Measurements from ENCODE around the gene LRRC52. TPM values are rescaled to one million over a fixed set of nuclear protein-coding genes. Genes with fewer than 3 reads are reported as not detected.

The LRRC52 gene, protein sequence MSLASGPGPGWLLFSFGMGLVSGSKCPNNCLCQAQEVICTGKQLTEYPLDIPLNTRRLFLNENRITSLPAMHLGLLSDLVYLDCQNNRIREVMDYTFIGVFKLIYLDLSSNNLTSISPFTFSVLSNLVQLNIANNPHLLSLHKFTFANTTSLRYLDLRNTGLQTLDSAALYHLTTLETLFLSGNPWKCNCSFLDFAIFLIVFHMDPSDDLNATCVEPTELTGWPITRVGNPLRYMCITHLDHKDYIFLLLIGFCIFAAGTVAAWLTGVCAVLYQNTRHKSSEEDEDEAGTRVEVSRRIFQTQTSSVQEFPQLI
- 0.87 TPM for total RNA-seq
- long read RNA-seq: 0 reads

DNA sequence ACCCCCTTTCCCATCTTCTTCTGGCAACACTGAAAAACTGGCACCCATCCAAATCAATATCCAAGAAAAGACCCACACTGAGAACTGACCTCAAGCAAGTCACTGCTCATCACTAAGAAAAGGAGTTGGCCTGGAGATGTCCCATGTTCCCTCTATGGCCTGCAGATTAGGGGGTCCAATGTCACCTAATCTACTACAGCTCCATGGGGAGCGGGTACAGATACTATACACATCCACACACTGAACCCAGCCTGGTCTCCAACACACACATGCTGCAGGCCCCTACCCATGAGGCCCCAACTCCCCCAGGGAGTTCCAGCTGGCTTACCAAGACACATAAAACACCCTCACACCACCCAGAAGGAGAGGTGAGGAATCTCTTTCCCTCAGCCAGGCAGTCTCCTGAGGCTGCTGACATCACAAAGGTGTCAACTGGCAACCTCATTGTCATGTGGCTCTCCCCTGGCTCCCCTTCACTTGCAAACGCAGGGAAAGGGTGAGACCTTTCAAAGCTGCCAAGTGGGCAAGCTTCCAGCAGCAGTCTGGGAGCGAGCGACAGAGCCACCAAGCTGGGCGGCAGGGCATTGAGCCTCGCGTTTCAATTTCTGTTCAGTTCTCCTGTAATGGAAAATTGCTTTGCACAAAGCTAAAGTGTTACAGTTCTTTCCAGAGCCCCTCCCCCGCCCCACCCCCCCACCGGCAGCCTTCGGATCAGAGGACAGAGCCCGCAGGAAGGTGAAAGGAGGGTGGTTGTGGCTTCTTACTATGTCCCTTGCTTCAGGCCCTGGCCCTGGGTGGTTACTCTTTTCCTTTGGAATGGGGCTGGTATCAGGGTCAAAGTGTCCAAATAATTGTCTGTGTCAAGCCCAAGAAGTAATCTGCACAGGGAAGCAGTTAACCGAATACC is at the start of gene LRRC52:
Gene LRRC52, plus strand, starts transcription at position 469 of the 907 bp plus-strand sequence. Its CDS starts 297 bp downstream, at position 766.
- intact Hi-C loops (cut with DNase I): no loop called here
- TF ChIP-seq, protein P1, sequence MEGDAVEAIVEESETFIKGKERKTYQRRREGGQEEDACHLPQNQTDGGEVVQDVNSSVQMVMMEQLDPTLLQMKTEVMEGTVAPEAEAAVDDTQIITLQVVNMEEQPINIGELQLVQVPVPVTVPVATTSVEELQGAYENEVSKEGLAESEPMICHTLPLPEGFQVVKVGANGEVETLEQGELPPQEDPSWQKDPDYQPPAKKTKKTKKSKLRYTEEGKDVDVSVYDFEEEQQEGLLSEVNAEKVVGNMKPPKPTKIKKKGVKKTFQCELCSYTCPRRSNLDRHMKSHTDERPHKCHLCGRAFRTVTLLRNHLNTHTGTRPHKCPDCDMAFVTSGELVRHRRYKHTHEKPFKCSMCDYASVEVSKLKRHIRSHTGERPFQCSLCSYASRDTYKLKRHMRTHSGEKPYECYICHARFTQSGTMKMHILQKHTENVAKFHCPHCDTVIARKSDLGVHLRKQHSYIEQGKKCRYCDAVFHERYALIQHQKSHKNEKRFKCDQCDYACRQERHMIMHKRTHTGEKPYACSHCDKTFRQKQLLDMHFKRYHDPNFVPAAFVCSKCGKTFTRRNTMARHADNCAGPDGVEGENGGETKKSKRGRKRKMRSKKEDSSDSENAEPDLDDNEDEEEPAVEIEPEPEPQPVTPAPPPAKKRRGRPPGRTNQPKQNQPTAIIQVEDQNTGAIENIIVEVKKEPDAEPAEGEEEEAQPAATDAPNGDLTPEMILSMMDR (IDR thresholded peaks at IDR 0.05): no peak
- ATAC-seq (peak; percentile 64), DNase-seq (peak; percentile 74)
- Histone ChIP-seq H3K27ac (no peak within 1 kb of the TSS), H3K9me3 (no peaks in the 10 kb centered on the region), H3K4me1 (peaks cover 8% of the 10 kb centered on the region), H3K36me3 (no peaks in the 10 kb centered on the region), H3K27me3 (no peaks in the 10 kb centered on the region), H3K4me3 (no peak within 1 kb of the TSS)

DNA sequence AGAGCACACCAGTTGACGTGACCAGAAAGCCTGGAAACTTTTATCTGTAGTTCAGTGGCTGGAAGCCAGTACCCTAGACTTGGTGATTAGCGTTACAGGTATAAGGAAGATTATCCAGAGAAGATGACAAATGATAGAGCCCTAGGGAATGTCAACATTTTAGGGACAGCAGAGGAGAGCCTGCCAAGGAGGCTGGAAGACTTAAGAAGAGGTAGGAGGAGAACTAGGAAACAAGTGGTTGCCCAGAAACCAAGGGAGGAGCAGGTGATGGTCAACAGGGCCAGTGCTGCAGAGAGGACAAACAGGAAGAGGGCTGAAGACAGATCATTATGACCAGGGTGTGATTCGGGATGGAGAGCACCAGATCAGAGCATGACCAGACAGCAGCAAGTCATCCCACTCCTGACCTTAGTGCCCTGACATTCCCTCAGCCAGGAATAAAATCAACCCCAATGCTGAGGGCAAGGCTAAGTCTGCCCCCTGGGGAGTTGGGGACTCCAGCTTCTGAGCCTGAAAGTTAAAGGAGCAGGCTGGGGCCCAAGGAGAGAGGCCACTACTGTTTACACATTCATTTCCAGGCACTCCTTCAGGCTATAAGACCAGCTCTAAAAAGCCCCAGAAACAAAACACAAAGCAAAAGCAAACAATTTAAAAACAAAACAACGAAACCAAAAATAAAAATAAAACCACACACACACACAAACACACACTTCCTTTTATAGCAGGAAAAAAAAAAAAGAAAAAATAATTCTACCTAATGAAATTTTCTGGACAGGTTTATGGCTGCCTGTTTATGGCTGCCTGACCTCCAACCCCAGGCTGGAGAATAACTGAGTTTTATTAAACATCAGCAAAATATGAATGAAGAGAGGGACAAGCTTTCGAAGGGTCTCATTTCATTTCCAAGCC is 48.6 kb upstream of the LRRC52 start:
- Histone ChIP-seq H3K9me3 (no peaks in the 10 kb centered on the region), H3K27me3 (peaks cover 4% of the 10 kb centered on the region), H3K4me3 (no peak overlapping the region), H3K36me3 (no peaks in the 10 kb centered on the region), H3K27ac (no peak overlapping the region), H3K4me1 (no peaks in the 10 kb centered on the region)
- intact Hi-C loops (cut with DNase I): no loop called here
- DNase-seq (no peak), ATAC-seq (no peak)
- TF ChIP-seq, protein P1 (IDR thresholded peaks at IDR 0.05): no peak

DNA sequence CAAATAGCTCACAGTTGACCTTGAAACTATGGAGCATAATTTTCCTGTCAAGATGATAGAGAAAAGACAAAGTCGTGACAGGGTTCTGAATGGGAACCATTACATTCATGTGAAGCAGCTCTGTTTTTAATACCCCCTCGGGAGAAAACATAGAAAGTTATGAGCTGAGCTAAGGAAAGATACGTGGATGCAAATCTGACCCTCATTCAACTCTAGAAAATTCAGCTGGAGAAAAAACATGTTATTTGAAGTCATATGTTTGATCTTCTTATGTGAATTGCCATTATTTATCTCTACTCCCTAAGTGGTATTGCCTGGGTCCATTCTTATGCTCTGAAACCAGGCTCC is 48.0 kb upstream of the LRRC52 start:
- no peak for ATAC-seq
- Histone ChIP-seq H3K4me3 (no peak overlapping the region), H3K36me3 (no peaks in the 10 kb centered on the region), H3K4me1 (no peaks in the 10 kb centered on the region), H3K27me3 (peaks cover 4% of the 10 kb centered on the region), H3K9me3 (no peaks in the 10 kb centered on the region), H3K27ac (no peak overlapping the region)
- TF ChIP-seq, protein P1 (IDR thresholded peaks at IDR 0.05): no peak
- intact Hi-C loops (cut with DNase I): no loop called here
- no peak for DNase-seq

DNA sequence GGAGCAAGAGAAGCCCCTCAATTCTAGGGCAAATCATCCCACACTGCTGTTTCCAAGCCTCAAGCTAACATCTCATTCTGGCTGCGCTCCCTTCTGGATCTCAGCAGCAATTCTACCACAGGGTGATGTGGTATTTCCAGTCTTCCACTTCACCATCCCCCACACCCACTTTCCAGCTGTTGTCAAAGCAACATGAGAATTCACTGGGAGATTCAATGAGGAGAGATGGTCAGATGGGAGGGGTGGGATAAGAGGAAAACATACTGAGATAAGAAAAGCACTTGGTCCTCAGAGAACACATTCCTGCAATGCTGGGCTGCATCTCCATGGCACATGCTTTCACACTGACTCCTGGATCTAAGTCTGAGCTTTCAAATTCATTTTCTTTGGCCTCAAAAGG is 47.3 kb upstream of the LRRC52 start:
- H3K4me1 ChIP-seq: no peaks in the 10 kb centered on the region
- ATAC-seq (no peak), DNase-seq (no peak)
- no peak overlapping the region for H3K4me3 ChIP-seq
- intact Hi-C loops (cut with DNase I): no loop called here
- TF ChIP-seq, protein P1 (IDR thresholded peaks at IDR 0.05): no peak
- no peaks in the 10 kb centered on the region for H3K36me3 ChIP-seq
- no peak overlapping the region for H3K27ac ChIP-seq
- H3K9me3 ChIP-seq: no peaks in the 10 kb centered on the region
- H3K27me3 ChIP-seq: peaks cover 4% of the 10 kb centered on the region

Measured in upper lobe of right lung (tissue), 1 donor.